Thoracic aorta (tissue), 2 donors: ENCODE measurements around the gene IFNA1. TPM values are rescaled to one million over a fixed set of nuclear protein-coding genes. Genes with fewer than 3 reads are reported as not detected.
A peak's percentile ranks its signal among the peaks of the same experiment; 100 is the strongest.

Experiments used
- ATAC-seq: fragments of 150-250 bp; one replicate; pipeline ENCODE4 v1.8.0; 2017; ENCODE audit warnings: low read depth; ENCODE audit not compliant: insufficient number of reproducible peaks, low FRiP score
- DNase-seq: peaks from one replicate; pipeline ENCODE4 v3.0.0-alpha.2; 2020; ENCODE audit warnings: low spot score
- H3K27ac ChIP-seq, 2 donors: fragments of 200-600 bp; sonication (generic); 1 replicate in 1 of 2; 2 replicates in 1 of 2; pipeline ENCODE4 v1.5.1; 2016; ENCODE audit warnings: mild to moderate bottlenecking in 2 of 2, moderate library complexity in 2 of 2
- H3K27me3 ChIP-seq: fragments of 200-600 bp; sonication (generic); replicated peaks from 2 replicates; pipeline ENCODE4 v1.6.0; 2016; ENCODE audit warnings: mild to moderate bottlenecking; ENCODE audit not compliant: insufficient read depth
- H3K36me3 ChIP-seq: fragments of 200-600 bp; sonication (generic); one replicate; pipeline ENCODE4 v1.5.1; 2016
- H3K4me1 ChIP-seq, 2 donors: fragments of 200-600 bp; sonication (generic); 1 replicate in 1 of 2; 2 replicates in 1 of 2; pipeline versions ENCODE4 v1.5.1 to v1.6.0; 2016; ENCODE audit warnings: low read depth in 2 of 2, mild to moderate bottlenecking in 1 of 2; ENCODE audit not compliant: control insufficient read depth in 1 of 2
- H3K4me3 ChIP-seq: fragments of 200-600 bp; sonication (generic); 2 replicates; pipeline ENCODE4 v1.5.1; 2016; ENCODE audit warnings: mild to moderate bottlenecking
- H3K9me3 ChIP-seq: fragments of 200-600 bp; sonication (generic); 2 replicates; pipeline ENCODE4 v1.5.1; 2016
- total RNA-seq, 2 donors: library from RNA; depleted of rRNA; stranded (reverse); fragments of >200 nt; gene quantifications; one replicate each; pipeline versions ENCODE4 v1.1.0 to v1.2.3, GENCODE V29; 2016
- TF ChIP-seq, protein P1 (sequence below): fragments of 200-600 bp; sonication (generic); IDR thresholded peaks from one replicate; pipeline ENCODE4 v1.5.1; 2019; ENCODE audit warnings: antibody characterized with exemption

The IFNA1 gene
- total RNA-seq, 2 donors from 2014 or later, result not detected

DNA sequence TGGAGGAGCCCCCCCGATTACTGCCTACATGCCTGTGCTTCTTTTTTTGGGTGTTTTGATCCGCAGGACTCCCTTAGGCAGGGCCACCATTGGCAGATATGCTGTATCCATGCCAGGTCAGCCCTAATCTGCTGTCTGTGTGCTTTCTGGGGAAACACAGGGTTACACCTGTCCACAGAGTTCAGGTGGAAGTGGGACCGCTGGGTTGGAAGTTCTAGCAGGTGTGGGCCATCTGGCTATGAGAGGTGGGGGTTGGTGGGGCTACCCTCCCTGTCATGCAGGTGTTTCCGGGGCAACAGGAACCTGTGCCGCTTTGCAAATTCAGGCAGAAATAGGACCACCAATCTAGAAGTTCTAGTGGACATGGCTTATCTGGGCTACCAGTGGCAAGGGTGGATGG, 24.9 kb downstream of the IFNA1 start:
- Histone ChIP-seq H3K4me1 (no peaks in the 10 kb centered on the region), H3K36me3 (no peaks in the 10 kb centered on the region), H3K27ac (no peak overlapping the region), H3K9me3 (no peaks in the 10 kb centered on the region), H3K4me3 (no peak overlapping the region), H3K27me3 (no peaks in the 10 kb centered on the region)
- DNase-seq (no peak), ATAC-seq (no peak)
- TF ChIP-seq, protein P1, sequence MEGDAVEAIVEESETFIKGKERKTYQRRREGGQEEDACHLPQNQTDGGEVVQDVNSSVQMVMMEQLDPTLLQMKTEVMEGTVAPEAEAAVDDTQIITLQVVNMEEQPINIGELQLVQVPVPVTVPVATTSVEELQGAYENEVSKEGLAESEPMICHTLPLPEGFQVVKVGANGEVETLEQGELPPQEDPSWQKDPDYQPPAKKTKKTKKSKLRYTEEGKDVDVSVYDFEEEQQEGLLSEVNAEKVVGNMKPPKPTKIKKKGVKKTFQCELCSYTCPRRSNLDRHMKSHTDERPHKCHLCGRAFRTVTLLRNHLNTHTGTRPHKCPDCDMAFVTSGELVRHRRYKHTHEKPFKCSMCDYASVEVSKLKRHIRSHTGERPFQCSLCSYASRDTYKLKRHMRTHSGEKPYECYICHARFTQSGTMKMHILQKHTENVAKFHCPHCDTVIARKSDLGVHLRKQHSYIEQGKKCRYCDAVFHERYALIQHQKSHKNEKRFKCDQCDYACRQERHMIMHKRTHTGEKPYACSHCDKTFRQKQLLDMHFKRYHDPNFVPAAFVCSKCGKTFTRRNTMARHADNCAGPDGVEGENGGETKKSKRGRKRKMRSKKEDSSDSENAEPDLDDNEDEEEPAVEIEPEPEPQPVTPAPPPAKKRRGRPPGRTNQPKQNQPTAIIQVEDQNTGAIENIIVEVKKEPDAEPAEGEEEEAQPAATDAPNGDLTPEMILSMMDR, result no peak

DNA sequence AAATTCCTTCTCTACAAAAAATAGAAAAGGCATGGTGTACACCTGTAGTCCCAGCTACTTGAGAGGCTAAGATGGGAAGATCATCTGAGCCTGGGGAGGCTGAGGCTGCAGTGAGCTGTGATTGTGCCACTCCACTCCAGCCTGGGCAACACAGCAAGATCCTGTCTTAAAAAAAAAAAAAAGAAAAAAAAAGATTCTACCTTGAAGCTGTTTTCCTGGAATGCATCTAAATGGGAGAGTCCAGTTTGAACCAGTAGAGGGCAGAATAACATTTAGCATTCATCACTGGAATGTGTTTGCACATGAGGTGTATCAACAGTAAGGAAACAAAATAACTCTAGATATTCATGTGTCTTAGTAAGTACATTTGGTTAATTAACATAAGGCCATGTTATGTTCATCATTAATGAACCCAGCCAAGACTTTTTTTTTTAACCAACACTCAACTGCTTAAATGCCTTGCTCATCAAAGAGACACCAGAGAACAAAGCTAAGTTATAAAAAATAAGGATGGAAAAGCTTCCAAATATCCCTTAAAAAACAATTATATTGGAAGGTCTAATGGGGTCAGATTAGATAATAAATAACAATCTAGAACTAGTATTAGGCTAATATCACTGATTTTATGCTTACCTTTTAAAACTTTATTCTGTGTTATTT, 25.8 kb downstream of the IFNA1 start:
- TF ChIP-seq, protein P1, result peak; percentile 36
- Histone ChIP-seq H3K9me3 (no peaks in the 10 kb centered on the region), H3K4me3 (no peak overlapping the region), H3K4me1 (no peaks in the 10 kb centered on the region), H3K27me3 (no peaks in the 10 kb centered on the region), H3K36me3 (no peaks in the 10 kb centered on the region), H3K27ac (no peak overlapping the region)
- ATAC-seq (no peak), DNase-seq (no peak)

DNA sequence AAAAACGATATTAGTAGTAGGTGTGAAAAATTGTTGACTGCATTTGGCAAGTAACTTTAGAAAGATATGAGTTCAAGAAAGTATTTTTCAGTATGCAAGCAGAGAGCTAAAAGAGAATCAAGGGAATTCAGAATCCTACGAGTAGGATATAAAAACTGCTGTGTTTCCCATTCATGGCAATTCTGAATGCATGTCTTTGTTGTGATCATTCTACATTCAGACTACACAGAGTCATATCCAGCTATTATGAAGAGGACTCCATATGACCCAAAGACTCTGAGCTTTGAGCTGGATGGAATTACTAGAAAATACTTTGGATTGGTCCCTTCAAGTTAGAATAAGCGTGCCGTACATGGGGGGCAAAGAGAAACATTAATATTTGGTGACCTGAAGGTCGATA, 29.9 kb downstream of the IFNA1 start:
- TF ChIP-seq, protein P1, result no peak
- H3K4me3 ChIP-seq, result no peak overlapping the region
- ATAC-seq (no peak), DNase-seq (no peak)
- no peak overlapping the region for H3K27ac ChIP-seq
- no peaks in the 10 kb centered on the region for H3K4me1 ChIP-seq
- H3K27me3 ChIP-seq, result no peaks in the 10 kb centered on the region
- H3K36me3 ChIP-seq, result no peaks in the 10 kb centered on the region
- no peaks in the 10 kb centered on the region for H3K9me3 ChIP-seq

DNA sequence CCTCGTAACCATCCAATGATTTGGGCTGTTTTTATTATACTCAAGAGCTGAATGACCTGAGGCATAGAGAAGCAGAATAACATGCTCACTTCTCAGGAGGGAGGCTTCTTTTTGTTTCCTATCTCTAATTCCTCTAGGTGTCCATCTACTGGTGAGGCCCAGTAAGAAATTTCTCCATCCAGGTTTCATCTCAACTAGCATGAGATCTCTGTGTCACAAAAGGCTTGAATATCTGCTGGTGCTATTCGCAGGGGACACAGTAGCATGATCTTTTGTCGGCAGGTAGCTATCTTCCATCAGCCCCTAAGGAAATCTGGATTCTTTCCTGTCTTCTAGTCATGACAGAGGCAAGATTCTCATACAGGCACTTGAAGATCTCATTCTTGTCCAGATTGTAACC, 33.0 kb downstream of the IFNA1 start:
- TF ChIP-seq, protein P1, result no peak
- Histone ChIP-seq H3K4me3 (no peak overlapping the region), H3K27me3 (no peaks in the 10 kb centered on the region), H3K36me3 (no peaks in the 10 kb centered on the region), H3K27ac (no peak overlapping the region), H3K9me3 (no peaks in the 10 kb centered on the region), H3K4me1 (no peaks in the 10 kb centered on the region)
- DNase-seq, result no peak
- no peak for ATAC-seq

DNA sequence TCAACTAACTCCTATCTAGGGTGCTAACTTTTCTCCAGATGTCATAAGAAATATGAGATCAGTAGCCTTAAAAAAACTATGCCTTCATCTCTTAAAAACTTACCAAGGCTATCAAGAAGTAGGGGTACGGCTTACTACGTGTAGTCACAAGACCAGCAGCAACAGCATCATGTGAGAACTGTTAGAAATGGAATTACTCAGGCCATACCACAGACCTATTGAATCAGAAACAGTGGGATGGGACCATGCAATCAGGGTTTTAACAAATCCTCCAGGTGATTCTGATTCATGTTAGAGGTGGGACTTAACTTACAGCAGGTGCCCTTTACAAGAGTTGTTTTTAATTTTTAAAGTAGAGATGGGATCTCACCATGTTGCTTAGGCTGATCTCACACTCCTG, 37.2 kb downstream of the IFNA1 start:
- Histone ChIP-seq H3K27me3 (no peaks in the 10 kb centered on the region), H3K27ac (no peak overlapping the region), H3K4me3 (no peak overlapping the region), H3K9me3 (no peaks in the 10 kb centered on the region), H3K4me1 (no peaks in the 10 kb centered on the region), H3K36me3 (no peaks in the 10 kb centered on the region)
- no peak for DNase-seq
- TF ChIP-seq, protein P1, result no peak
- no peak for ATAC-seq
